GM18517 (cell line): Measurements from ENCODE around the gene TTC3.

Experiments used
- ATAC-seq: cut with Tn5 transposase; IDR thresholded peaks from one replicate; pipeline ENCODE4 v1.9.1; 2021; ENCODE audit warnings: mild to moderate bottlenecking, moderate library complexity; ENCODE audit not compliant: unreplicated experiment

Gene TTC3

DNA sequence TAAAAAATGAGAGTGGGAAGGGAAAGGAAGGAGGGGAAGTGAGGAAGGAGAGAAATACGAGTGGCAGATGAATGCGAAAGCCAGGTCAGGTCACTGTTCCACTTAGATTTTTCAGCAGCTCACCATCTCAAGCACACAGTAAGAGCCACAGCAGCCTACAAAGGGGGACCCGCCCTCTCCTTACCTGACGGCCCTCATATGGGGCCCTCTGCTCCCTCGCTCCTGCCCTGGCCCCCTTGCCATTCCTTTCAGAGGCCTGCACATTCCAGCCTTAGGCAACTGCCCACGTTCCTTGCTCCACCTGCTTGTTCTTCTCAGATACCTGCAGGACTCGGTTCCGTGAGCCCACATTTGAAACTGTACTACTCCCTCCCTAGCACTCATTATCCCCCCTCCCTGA is 172.1 kb downstream of the TTC3 start:
- no peak for ATAC-seq

DNA sequence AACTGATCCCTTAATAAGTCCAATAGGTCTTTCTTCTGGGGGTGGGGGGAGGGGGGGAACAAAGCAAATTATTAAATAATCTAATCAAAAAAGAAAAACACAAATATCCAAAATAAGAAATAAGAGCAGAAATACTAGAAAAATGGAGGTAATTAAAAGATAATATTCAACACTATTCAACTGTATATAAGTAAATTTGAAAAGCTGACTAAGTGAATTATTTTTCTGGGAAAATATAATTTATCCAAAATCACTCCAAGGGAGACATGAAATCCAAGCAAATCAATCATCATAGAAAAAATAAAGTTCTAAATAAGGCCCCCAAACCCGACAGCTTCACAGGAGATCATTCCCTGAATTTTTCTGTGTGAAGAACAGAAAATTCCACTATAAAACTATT is 175.2 kb downstream of the TTC3 start:
- no peak for ATAC-seq

DNA sequence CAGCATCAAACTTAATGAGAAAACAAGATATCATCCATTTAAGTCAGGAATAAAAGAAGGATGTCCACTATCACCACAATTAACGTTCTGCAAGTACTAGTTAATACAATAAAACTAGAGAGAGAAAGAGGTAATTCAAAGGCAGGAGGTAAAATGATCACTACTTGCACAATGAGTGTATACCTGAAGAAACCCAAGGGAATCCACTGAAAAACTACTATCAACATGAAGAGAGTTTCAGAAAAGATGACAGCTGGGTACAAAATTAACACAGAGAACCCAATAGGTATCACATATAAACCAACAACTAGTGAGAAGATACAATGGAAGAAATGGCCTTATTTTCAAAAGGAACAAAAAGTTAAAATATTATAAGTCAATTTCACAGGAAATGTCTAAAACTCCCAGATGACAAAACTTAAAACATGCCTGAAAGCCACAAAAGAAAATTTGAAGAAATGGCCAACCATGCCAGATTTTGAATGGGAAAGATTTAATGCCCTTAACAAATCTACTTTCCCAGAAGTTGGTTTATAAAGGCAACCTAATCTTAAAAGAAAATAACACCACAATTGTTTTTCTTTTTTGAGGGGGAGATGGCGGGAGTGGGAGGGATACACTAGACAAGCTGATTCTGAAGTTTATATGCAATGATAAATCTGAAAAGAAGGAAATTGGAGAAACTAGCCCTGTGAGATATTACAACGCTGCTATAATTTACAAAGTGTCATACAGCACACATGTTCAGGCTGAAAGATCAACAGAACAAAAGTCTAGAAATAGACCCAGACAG is 176.3 kb downstream of the TTC3 start:
- ATAC-seq, result no peak

DNA sequence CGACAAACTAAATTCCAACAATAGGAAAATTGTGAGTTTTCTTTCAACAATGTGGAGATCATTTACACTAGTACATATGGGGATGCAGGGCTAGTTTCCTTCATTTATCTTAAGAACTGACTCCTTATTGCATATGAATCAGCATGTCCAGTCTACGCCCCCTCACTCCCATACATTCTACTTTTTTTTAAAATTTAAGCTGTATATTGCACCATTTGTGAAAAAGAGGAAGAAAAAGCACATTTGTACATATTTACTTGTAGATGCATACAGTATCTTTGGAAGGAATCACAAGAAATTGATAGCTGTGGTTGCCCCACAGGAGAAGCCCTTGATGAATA is 178.2 kb downstream of the TTC3 start:
- no peak for ATAC-seq
